Right lobe of liver (tissue), 6 donors: ENCODE data around the gene CC2D2B. TPM values are rescaled to one million over a fixed set of nuclear protein-coding genes. Genes with fewer than 3 reads are reported as not detected.
"Not testable (repeated sequence)": the region's sequence is repeated elsewhere in the genome, so short reads cannot be mapped to it uniquely, and the experiment has no call there.

Experiments used
- ATAC-seq, 4 donors: fragments of 200-7000 bp; cut with Tn5 transposase; one replicate each; pipeline ENCODE4 v1.9.1; 2020; ENCODE audit warnings: mild to moderate bottlenecking in 4 of 4, moderate library complexity in 4 of 4
- DNase-seq, 3 donors: peaks; one replicate each; pipeline ENCODE4 v3.0.0-alpha.2; 2020
- H3K27ac ChIP-seq, 3 donors: fragments of 200-600 bp; one replicate each; pipeline ENCODE4 v1.8.0; 2022
- H3K27me3 ChIP-seq, 2 donors: fragments of 200-600 bp; one replicate each; pipeline ENCODE4 v1.8.0; 2022
- H3K36me3 ChIP-seq, 4 donors: fragments of 200-600 bp; sonication (generic) in 1 of 4; one replicate each; pipeline versions ENCODE4 v1.5.1 to v1.8.0; 2017 to 2022; ENCODE audit warnings: control low read depth in 1 of 4
- H3K4me1 ChIP-seq, 4 donors: fragments of 200-600 bp; sonication (generic) in 1 of 4; one replicate each; pipeline versions ENCODE4 v1.5.1 to v1.8.0; 2017 to 2022; ENCODE audit warnings: control low read depth in 1 of 4
- H3K4me3 ChIP-seq, 3 donors: fragments of 200-600 bp; one replicate each; pipeline ENCODE4 v1.8.0; 2022
- H3K9me3 ChIP-seq, 4 donors: fragments of 200-600 bp; sonication (generic) in 1 of 4; one replicate each; pipeline versions ENCODE4 v1.5.1 to v1.8.0; 2017 to 2022; ENCODE audit warnings: control low read depth in 1 of 4
- POLR2A ChIP-seq: fragments of 450-650 bp; IDR thresholded peaks from one replicate; pipeline ENCODE4 v1.6.1; 2017; ENCODE audit warnings: antibody characterized with exemption, mild to moderate bottlenecking
- WGBS: methylation state at CpG from one replicate; pipeline ENCODE4 v1.1.6; 2018; ENCODE audit warnings: low coverage, low lambda C conversion rate; ENCODE audit not compliant: insufficient coverage; ENCODE audit errors: missing lambda C conversion rate; 5-methylcytosine and 5-hydroxymethylcytosine counted together
- intact Hi-C, 2 donors: fragments of 100-400 bp; cut with DNase I; formaldehyde crosslinking; loops; one replicate each; pipeline versions ENCODE4 v1.11.2 to v1.14.1; 2022
- total RNA-seq, 6 experiments: library from RNA; depleted of rRNA in 2 of 6; stranded (reverse); fragments of >200 nt in 2 of 6; fragmentation: NEBNext Ultra II Directional in 3 of 6; extraction: Animal tissue kit (Norgen Biotek cat#: 25700) in 3 of 6; gene quantifications; one replicate each; pipeline versions ENCODE4 v1.1.0 to v1.2.4, GENCODE V29; 2016 to 2023
- TF ChIP-seq, protein P1 (sequence below), 4 donors: fragments of 200-600 bp in 3 of 4; fragments of 450-650 bp in 1 of 4; IDR thresholded peaks; one replicate each; pipeline versions ENCODE4 v1.5.1 to v1.8.0; 2016 to 2022; ENCODE audit warnings: antibody characterized with exemption in 4 of 4, mild to moderate bottlenecking in 2 of 4
- donor health status: DM: no; HTN: yes; CAD: no.
- donor health status: DM: no; HTN: no; CAD: no.
- donor health status: DM: no; HTN: no; CAD: no.
- donor health status: DM: no; HTN: yes; CAD: no.
- donor health status: DM: no; HTN: yes; CAD: no.

The CC2D2B gene
- total RNA-seq, 6 experiments from 2014 or later: 0.10 to 0.86 (median 0.27) TPM; not detected in 2

DNA sequence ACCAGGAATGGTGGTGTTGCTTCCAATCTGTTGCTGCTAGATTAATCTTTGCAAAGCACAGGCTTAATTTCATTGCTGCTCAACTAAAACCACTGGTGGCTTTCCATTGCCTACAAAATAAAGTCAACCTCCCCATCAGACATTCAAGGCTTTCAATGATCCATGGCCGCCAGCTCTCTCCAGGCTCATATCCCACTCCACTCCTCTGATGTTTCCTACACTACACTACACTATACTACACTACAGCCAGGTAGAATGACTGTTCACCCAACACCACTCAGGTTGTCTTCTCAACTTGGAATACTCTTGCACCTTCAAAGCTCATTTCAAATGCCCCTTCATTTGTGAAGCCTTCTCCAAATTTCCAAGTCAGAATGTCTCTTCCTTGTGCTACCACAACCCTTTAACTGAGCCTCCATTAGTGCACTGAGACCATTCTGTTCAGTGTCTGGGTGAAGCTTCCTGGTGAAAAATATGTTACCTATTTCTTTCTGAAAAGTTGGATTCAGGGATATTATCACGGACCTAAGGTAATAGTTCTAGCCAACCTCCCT, 35.5 kb upstream of the CC2D2B start:
- ATAC-seq: no peak
- intact Hi-C loops: no loop called here
- Histone ChIP-seq H3K4me3 (no peak overlapping the region), H3K27ac (no peak overlapping the region), H3K36me3 (peaks cover 0 to 2% (median 0%) of the 10 kb centered on the region in 4 donors), H3K4me1 (no peaks in the 10 kb centered on the region), H3K27me3 (no peaks in the 10 kb centered on the region), H3K9me3 (no peaks in the 10 kb centered on the region)
- DNase-seq: no peak
- 41% methylated on average over 2 of the region's 2 CpGs for WGBS
- TF ChIP-seq POLR2A: no peak
- TF ChIP-seq, protein P1, sequence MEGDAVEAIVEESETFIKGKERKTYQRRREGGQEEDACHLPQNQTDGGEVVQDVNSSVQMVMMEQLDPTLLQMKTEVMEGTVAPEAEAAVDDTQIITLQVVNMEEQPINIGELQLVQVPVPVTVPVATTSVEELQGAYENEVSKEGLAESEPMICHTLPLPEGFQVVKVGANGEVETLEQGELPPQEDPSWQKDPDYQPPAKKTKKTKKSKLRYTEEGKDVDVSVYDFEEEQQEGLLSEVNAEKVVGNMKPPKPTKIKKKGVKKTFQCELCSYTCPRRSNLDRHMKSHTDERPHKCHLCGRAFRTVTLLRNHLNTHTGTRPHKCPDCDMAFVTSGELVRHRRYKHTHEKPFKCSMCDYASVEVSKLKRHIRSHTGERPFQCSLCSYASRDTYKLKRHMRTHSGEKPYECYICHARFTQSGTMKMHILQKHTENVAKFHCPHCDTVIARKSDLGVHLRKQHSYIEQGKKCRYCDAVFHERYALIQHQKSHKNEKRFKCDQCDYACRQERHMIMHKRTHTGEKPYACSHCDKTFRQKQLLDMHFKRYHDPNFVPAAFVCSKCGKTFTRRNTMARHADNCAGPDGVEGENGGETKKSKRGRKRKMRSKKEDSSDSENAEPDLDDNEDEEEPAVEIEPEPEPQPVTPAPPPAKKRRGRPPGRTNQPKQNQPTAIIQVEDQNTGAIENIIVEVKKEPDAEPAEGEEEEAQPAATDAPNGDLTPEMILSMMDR (IDR thresholded peaks at IDR 0.05): no peak

DNA sequence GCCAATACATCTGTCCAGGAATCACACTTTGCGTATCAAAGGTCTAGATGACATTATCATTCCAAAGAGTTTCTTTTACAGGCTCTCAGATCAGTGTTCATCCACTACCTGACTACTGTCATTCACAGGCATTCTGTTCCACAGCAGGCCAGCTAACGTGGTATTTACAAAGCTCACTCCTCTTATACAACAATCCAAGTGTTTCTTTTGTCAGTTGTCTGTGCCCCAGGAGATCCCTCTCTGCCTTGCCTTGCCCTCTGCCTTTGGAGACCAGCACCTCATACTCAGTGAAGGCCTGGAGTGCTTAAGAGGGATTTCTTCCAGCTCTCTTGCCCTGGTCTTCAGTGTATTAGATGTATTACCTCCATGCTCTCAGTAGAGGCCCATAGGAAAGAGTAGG, 34.6 kb upstream of the CC2D2B start:
- intact Hi-C loops: no loop called here
- H3K4me1 ChIP-seq: no peaks in the 10 kb centered on the region
- no peaks in the 10 kb centered on the region for H3K9me3 ChIP-seq
- H3K27ac ChIP-seq: no peak overlapping the region
- WGBS: 100% methylated on average over 1 of the region's 2 CpGs
- no peak for ATAC-seq
- peaks cover 0 to 2% (median 0%) of the 10 kb centered on the region in 4 donors for H3K36me3 ChIP-seq
- no peak for TF ChIP-seq POLR2A
- TF ChIP-seq, protein P1 (IDR thresholded peaks at IDR 0.05): no peak
- H3K27me3 ChIP-seq: no peaks in the 10 kb centered on the region
- no peak for DNase-seq
- H3K4me3 ChIP-seq: no peak overlapping the region

DNA sequence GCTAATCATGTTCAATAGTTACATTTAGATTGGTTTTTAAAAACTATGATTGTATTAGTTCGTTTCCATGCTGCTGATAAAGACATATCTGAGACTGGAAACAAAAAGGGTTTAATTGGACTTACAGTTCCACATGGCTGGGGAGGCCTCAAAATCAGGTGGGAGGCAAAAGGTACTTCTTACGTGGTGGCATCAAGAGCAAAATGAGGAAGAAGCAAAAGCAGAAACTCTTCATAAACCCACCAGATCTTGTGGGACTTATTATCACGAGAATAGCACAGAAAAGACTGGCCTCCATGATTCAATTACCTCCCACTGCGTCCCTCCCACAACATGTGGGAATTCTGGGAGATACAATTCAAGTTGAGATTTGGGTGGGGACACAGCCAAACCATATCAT, 34.1 kb upstream of the CC2D2B start:
- H3K4me3 ChIP-seq: no peak overlapping the region
- no peaks in the 10 kb centered on the region for H3K9me3 ChIP-seq
- 94% methylated on average over 3 of the region's 4 CpGs for WGBS
- H3K4me1 ChIP-seq: no peaks in the 10 kb centered on the region
- ATAC-seq: no peak
- H3K27ac ChIP-seq: no peak overlapping the region
- peaks cover 0 to 2% (median 0%) of the 10 kb centered on the region in 4 donors for H3K36me3 ChIP-seq
- intact Hi-C loops: no loop called here
- no peak for DNase-seq
- no peaks in the 10 kb centered on the region for H3K27me3 ChIP-seq
- TF ChIP-seq POLR2A: no peak
- TF ChIP-seq, protein P1 (IDR thresholded peaks at IDR 0.05): no peak

DNA sequence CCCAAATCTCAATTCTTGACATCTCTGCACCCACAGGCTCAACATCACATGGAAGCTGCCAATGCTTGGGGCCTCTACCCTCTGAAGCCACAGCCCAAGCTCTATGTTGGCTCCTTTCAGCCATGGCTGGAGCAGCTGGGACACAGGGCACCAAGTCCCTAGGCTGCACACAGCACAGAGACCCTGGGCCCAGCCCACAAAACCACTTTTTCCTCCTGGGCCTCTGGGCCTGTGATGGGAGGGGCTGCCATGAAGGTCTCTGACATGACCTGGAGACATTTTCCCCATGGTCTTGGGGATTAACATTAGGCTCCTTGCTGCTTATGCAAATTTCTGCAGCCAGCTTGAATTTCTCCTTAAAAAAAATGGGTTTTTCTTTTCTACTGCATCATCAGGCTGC, 33.0 kb upstream of the CC2D2B start:
- H3K4me3 ChIP-seq, H3K36me3 ChIP-seq, intact Hi-C loops: not testable (repeated sequence)

DNA sequence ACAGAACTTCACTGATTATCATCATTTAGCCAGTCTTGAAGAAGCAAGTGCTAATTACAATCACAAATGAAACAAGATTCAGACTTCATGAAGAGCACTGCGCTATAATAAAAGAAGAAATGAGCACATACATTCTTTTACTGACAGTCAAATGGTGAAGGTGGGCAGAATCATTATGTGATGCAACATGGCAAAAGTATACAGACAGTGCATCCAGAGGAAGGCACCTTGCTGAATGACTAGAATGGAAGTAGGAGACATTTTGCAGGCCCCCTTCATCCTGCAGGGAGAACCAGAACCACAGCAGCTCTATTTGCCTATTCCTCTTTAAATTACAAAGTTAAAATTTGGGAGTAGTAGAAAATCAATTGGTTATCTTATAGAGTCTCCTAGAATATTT, 31.0 kb upstream of the CC2D2B start:
- Histone ChIP-seq H3K27me3 (no peaks in the 10 kb centered on the region), H3K27ac (no peak overlapping the region), H3K4me1 (no peaks in the 10 kb centered on the region), H3K36me3 (peaks cover 0 to 2% (median 0%) of the 10 kb centered on the region in 4 donors), H3K9me3 (no peaks in the 10 kb centered on the region), H3K4me3 (no peak overlapping the region)
- no peak for DNase-seq
- WGBS: 100% methylated on average over 1 of the region's 1 CpG
- TF ChIP-seq, protein P1 (IDR thresholded peaks at IDR 0.05): no peak
- no peak for TF ChIP-seq POLR2A
- intact Hi-C loops: no loop called here
- ATAC-seq: no peak

More for the DNA sequence above, 33.0 kb upstream of the CC2D2B start:
- H3K9me3 ChIP-seq, H3K27ac ChIP-seq, ATAC-seq, H3K4me1 ChIP-seq, DNase-seq, H3K27me3 ChIP-seq: not testable (repeated sequence)
